Posterior vena cava (tissue), 2 donors: ENCODE data around the gene VEPH1. TPM values are rescaled to one million over a fixed set of nuclear protein-coding genes. Genes with fewer than 3 reads are reported as not detected.

Experiments
- DNase-seq: peaks from one replicate; pipeline ENCODE4 v3.0.0-alpha.2; 2020; ENCODE audit warnings: low spot score
- intact Hi-C, 2 donors: fragments of 100-400 bp; cut with DNase I; formaldehyde crosslinking; loops; one replicate each; pipeline versions ENCODE4 v1.14.1 to v1.14.2; 2022 to 2023
- total RNA-seq, 2 donors: library from RNA; stranded (reverse); fragmentation: NEBNext Ultra II Directional; extraction: Animal tissue kit (Norgen Biotek cat#: 25700); gene quantifications; one replicate each; pipeline ENCODE4 v1.2.1, GENCODE V29; 2021
- donor health status: DM: yes; HTN: yes; CAD: no.
- donor health status: DM: yes; HTN: yes; CAD: no.

VEPH1 gene
- total RNA-seq, 2 donors from 2014 or later, result 0.24 to 1.7 TPM

DNA sequence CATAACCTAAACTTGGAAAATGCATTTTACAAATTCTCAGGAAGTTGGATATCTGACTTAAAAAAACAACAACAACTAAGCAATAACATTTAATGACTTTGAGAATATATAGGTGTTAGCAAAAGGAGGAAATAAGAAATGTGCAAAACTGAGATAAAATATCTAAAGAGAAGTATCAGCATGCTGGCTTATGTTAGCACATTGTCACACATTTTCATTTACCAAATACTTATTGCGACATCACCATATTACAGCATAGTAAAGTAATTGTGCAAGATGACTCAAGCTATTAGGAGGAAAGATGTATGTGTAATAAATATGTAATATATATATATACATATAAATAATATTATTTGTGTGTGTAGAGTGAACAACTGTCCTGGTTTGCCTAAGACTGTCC, 57.4 kb downstream of the VEPH1 start:
- intact Hi-C loops, result no loop called here
- no peak for DNase-seq

GRCh38 chr3:157444797-157445184, 58.4 kb downstream of the VEPH1 start:
- DNase-seq, result no peak
- intact Hi-C loops, result no loop called here

DNA sequence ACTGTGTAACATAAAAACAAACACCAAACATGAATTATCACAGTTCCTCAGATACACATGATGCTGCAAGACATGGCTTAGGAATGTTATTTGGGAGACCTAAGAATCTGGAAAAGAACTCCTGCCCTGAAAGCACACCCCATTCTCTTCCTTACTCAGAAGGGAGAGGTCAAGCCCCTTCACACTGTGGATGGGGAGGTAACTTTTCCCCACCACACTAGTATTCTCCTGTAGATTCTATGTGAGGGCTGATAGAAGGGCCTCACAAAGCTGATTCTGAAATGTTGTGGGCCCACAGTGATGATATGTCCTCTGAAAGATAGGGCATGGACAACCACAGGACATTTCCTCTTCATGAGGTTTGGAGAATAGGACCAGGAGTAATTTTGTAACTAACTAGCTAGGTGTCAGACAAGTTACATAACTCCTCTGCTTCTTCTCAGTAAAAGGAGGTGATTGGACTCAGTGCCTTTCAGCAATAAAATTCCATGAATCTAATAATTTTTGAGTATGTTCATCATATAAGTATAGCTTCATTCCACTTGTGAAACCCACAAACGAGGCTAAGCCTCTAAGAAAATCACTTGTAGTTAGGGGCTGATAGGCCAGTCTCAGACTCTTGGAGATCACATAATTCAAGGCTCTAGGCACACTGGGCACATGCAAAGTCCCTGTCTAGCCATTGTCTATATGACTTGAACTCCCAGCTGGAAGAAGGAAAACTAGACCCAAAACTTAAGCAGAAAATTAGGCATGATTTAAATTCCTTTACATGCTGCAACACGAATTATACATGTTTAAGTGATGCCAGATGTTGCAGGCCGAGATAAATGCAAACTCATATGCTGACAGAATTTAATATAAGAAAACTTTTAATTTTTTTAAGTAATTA, 59.1 kb downstream of the VEPH1 start:
- DNase-seq, result no peak
- intact Hi-C loops, result no loop called here

DNA sequence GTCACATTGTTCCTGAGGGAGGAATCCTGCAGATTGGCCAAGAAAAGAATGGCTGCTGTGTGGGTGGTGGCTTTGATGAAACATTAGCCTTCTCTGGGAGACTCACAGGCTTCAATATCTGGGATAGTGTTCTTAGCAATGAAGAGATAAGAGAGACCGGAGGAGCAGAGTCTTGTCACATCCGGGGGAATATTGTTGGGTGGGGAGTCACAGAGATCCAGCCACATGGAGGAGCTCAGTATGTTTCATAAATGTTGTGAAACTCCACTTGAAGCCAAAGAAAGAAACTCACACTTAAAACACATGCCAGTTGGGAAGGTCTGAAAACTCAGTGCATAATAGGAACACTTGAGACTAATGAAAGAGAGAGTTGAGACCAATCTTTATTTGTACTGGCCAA, 60.5 kb downstream of the VEPH1 start:
- DNase-seq, result no peak
- intact Hi-C loops, result no loop called here

GRCh38 chr3:157441102-157441624, 62.1 kb downstream of the VEPH1 start:
- intact Hi-C loops, result no loop called here
- DNase-seq, result no peak

- intact Hi-C loops, result no loop called here
- no peak for DNase-seq
Observed at GRCh38 chr3:157438194-157438730, 65.0 kb downstream of the VEPH1 start.

GRCh38 chr3:157436583-157437291, 66.5 kb downstream of the VEPH1 start, which contains the start of gene PTX3:
PTX3 (plus strand) TSS chr3:157436850; CDS start chr3:157436934, 84 bp downstream.
- intact Hi-C loops, result no loop called here
- DNase-seq, result peak; percentile 81

GRCh38 chr3:157429708-157430107, 73.5 kb downstream of the VEPH1 start:
- no peak for DNase-seq
- intact Hi-C loops, result no loop called here

- DNase-seq, result no peak
- intact Hi-C loops, result no loop called here
Observed at GRCh38 chr3:157428853-157429252, 74.4 kb downstream of the VEPH1 start.

DNA sequence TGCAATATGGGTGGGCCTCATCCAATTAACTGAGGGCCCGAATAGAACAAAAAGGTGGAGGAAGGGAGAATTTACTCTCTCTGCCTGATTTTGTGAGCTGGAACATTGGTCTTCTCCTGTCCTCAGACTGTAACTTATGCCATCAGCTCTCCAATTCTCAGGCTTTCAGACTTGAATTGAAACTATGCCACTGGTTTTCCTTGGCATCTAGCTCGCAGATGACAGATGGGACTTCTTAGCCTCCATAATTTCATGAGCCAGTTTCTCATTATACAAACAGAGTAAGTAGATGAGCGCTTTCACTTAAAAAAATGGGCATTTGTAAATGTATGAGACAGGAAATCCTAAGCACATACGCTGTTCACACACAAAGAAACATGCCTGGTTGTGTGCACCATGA, 75.3 kb downstream of the VEPH1 start:
- no peak for DNase-seq
- intact Hi-C loops, result no loop called here

GRCh38 chr3:157423337-157423736, 79.9 kb downstream of the VEPH1 start:
- intact Hi-C loops, result no loop called here
- DNase-seq, result no peak

DNA sequence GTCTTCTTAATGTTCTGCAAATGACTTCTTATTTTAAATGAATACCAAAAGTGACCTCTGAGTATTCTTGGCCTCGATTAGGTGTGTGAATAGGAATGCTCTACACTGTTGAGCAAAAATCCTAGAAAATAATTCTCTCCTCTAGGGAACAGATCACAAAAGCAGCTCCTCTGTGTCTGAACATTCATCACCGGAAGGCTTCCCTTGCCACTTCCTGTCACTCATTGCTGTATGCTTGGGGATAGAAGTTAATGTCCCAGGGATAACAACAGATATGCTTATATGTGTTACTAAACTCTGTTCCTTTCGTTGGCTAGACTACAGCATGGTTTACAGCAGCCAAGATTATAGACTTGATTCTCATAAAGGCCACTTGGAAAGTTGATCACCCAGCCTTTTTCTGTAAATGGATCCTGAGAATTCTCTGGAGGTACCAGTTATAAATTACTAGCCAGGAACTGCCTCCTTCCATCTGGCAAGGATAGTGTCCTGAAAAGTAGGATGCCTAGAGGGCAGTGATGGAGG, 82.5 kb downstream of the VEPH1 start:
- intact Hi-C loops, result no loop called here
- no peak for DNase-seq

GRCh38 chr3:157418104-157418503, 85.1 kb downstream of the VEPH1 start:
- intact Hi-C loops, result no loop called here
- no peak for DNase-seq

GRCh38 chr3:157417247-157417646, 86.0 kb downstream of the VEPH1 start:
- intact Hi-C loops, result no loop called here
- DNase-seq, result no peak

DNA sequence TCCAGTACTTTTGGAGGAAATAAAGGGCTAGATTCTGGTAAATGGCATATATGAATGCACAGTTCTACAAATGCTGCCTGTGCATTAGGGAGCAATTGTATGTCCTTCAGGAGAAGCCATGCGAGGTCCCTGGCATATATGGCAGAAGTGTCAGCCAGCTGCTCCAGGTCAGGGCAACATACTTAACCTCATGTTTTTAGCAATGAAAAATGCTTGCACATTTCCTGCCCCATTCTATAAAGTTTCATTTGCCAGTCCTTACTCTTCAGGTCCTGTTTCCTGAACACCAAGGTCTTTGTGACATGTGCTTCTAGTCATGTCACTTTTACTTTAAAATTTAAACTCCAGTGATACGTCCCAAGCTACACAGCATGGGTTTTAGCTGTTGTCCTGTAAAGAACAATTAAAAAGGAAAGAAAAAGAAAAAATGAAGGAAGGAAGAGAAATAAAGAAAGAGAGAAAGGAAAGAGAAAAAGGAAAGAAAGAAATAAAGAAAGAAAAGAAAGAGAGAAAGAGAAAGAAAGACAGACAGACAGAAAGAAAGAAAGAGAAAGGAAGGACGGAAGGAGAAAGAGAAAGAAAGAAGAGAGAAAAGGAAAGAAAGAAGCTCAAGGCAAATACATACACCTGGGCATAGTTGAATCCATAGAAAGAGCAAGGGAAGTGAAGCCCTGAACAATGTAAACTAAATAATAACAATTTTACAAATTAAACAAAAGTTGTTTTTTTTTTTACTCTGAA, 86.7 kb downstream of the VEPH1 start:
- DNase-seq, result no peak
- intact Hi-C loops, result no loop called here

DNA sequence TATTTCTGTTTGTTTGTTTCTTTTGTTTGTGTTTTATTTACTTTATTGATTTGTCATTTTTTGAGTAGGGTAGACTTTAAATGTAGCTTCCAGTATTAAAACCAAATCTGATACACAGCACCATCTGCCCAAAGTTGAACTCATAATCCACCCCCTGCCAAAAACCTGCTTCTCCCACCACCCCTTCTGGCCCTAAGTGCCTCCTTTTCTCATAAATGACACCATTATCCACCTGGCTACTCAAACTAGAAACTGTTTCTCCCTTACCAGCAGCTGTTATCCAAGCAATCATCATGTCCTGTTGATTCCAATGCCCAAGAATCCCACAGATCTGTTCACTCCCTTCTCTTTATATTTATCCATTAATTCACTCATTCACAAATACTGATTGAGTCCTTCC, 88.4 kb downstream of the VEPH1 start:
- intact Hi-C loops, result no loop called here
- no peak for DNase-seq

- intact Hi-C loops, result no loop called here
Observed at GRCh38 chr3:157412323-157412855, 90.8 kb downstream of the VEPH1 start.

GRCh38 chr3:157410945-157411344, 92.3 kb downstream of the VEPH1 start:
- intact Hi-C loops, result no loop called here

More at GRCh38 chr3:157412323-157412855, 90.8 kb downstream of the VEPH1 start:
- no peak for DNase-seq

GRCh38 chr3:157409516-157409915, 93.7 kb downstream of the VEPH1 start:
- intact Hi-C loops, result no loop called here
- no peak for DNase-seq

More at GRCh38 chr3:157410945-157411344, 92.3 kb downstream of the VEPH1 start:
- DNase-seq, result no peak
